Measurements from ENCODE around the gene PCGF5.
A peak's percentile ranks its signal among the peaks of the same experiment; 100 is the strongest.

Gene PCGF5

GRCh38 chr10:91200314-91201212 lies 19.9 kb upstream of the PCGF5 start:
- H3K27me3 Mint-ChIP-seq, result no peaks in the 10 kb centered on the region
- H3K4me1 Mint-ChIP-seq (ENCODE audit: low read depth), result peaks cover 84% of the 10 kb centered on the region
- peak overlapping the region; percentile 75 for H3K27ac Mint-ChIP-seq
- H3K4me3 Mint-ChIP-seq, result peak overlapping the region; percentile 62
- peaks cover 13% of the 10 kb centered on the region for H3K36me3 Mint-ChIP-seq
- no peaks in the 10 kb centered on the region for H3K9me3 Mint-ChIP-seq (ENCODE audit: low read depth)

DNA sequence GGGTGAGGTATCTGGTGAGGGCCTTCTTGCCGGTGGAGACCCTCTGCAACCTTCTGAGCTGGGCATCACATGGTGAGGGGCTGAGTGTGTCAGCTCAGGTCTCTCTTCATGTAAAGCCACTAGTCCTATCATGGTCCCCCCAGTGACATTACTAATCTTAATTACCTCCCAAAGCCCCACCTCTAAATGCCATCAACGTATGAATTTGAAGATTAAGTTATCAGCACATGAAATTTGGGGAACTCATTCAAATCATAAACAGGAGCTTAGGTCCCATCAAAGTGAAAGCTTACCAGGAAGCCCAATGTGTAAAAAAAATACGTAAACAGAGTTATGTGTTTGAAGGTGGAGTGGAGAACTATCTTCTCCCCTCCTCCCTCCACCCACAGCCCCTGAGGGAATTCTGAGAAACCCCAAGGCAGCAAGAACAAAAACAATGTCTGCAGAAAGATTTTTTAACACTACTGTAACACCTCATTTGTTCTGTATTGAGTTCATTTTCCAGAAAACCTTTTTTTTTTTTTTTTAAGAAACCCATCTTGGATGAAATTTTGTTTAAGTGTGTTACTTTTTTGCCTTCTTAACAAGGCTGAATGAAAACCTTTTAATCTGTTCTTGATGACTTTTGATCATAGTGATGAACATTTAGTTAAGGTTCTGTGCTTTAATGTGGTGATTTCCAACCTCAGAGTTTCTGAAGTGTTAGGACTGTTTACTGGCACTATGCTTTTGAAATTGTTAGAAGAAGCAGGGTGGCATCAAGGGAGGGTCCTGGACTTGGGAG lies 19.1 kb upstream of the PCGF5 start:
- peaks cover 86% of the 10 kb centered on the region for H3K4me1 Mint-ChIP-seq (ENCODE audit: low read depth)
- H3K9me3 Mint-ChIP-seq (ENCODE audit: low read depth), result no peaks in the 10 kb centered on the region
- H3K36me3 Mint-ChIP-seq, result peaks cover 11% of the 10 kb centered on the region
- H3K27me3 Mint-ChIP-seq, result no peaks in the 10 kb centered on the region
- peak overlapping the region; percentile 75 for H3K27ac Mint-ChIP-seq
- peak overlapping the region; percentile 62 for H3K4me3 Mint-ChIP-seq

GRCh38 chr10:91206427-91206826 lies 14.0 kb upstream of the PCGF5 start:
- H3K4me1 Mint-ChIP-seq (ENCODE audit: low read depth), result peaks cover 82% of the 10 kb centered on the region
- peak overlapping the region; percentile 54 for H3K4me3 Mint-ChIP-seq
- peaks cover 2% of the 10 kb centered on the region for H3K36me3 Mint-ChIP-seq
- H3K27ac Mint-ChIP-seq, result peak overlapping the region; percentile 1
- H3K27me3 Mint-ChIP-seq, result no peaks in the 10 kb centered on the region
- no peaks in the 10 kb centered on the region for H3K9me3 Mint-ChIP-seq (ENCODE audit: low read depth)

DNA sequence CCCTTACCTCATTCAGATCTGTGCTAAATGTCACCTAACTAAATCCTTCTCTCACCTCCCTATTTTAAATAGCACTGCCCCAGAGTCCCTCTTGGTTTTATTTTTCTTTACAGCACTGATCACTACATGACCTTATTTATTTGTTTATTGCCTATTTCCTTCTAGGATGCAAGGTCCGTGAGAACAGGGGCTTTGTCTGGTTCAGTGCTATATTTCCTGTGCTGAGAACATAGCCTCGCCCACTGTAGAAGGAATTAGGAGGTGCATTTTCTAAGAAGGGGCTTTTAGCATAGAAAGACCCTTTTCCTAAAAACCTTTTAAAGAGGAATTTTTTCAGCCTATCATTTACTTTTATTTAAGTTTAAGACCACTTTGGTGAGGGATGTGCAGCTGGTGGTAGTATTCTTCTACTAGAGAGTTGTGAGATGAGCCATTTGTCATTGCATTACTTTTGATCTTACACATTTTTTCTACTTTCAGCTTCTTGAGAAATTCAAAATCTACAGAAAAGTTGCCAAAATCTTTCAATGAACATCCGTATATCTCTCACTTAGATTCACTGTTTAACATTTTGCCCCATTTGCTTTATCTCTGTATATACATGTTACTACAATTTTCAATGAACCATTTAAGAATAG lies 13.5 kb upstream of the PCGF5 start:
- no peaks in the 10 kb centered on the region for H3K27me3 Mint-ChIP-seq
- H3K27ac Mint-ChIP-seq, result peak overlapping the region; percentile 7
- H3K9me3 Mint-ChIP-seq (ENCODE audit: low read depth), result no peaks in the 10 kb centered on the region
- peak overlapping the region; percentile 54 for H3K4me3 Mint-ChIP-seq
- H3K36me3 Mint-ChIP-seq, result peaks cover 2% of the 10 kb centered on the region
- peaks cover 82% of the 10 kb centered on the region for H3K4me1 Mint-ChIP-seq (ENCODE audit: low read depth)

DNA sequence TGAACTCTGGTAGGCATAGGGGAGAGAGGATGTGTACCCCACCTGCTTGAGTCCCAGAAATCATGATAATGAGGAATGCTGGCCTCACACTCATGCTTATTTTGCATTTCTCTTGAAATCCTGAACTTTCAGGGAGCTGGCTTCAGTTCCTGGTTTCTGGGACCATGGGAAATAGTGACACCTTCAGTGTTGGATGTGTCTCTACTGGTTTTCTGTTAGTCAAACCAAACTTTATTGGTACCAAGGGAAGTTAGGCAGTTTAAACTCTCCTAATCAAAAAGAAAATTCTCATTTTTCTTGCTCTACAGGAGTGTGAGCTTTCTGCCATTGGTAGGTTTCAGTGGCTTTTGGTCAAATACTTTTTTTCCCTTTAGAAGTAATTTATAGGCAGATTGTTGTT lies 11.8 kb upstream of the PCGF5 start:
- Mint-ChIP-seq H3K4me1 (ENCODE audit: low read depth) (peaks cover 73% of the 10 kb centered on the region), H3K27me3 (no peaks in the 10 kb centered on the region), H3K36me3 (peaks cover 2% of the 10 kb centered on the region), H3K4me3 (no peak overlapping the region), H3K27ac (no peak overlapping the region), H3K9me3 (ENCODE audit: low read depth) (no peaks in the 10 kb centered on the region)

DNA sequence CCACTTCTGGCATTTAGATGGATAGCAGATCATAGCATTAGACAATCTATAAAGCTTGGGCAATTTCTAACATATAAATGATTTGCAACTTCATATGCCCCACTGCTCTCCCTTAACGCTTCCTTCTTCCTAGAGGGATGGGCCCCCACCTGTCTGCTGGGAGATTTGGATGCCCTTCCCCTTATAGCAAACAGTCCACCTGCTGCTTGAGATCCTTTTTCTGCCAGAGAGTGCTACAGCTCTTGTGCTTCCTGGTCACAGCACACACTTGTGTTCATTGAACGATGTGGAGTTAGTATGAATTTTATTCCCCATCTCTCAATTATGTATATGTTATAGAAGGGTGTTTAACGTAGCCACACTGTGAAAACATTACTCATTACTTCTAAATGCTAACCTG lies 10.4 kb upstream of the PCGF5 start:
- H3K27me3 Mint-ChIP-seq, result no peaks in the 10 kb centered on the region
- H3K4me1 Mint-ChIP-seq (ENCODE audit: low read depth), result peaks cover 69% of the 10 kb centered on the region
- no peaks in the 10 kb centered on the region for H3K9me3 Mint-ChIP-seq (ENCODE audit: low read depth)
- peak overlapping the region; percentile 68 for H3K27ac Mint-ChIP-seq
- H3K4me3 Mint-ChIP-seq, result peak overlapping the region; percentile 47
- peaks cover 2% of the 10 kb centered on the region for H3K36me3 Mint-ChIP-seq

DNA sequence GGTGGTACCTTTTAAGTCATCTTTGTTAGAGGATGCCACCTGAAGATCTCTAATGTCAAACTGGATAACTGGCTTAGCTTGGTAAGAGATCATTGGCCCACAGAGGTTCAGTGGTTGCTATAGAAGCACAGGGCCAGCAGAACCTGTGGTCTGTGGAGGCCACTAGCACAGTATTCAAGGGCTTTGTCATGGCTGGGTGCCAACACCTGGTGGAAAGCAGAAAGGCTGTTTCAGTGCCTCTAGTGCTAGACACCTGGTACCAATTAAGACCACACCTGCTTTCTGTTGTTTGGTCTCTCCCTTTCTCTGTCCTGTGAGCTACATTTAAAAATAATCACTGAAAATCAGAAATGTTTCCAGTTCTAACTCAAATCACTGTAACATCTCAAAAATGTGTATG lies 10.0 kb upstream of the PCGF5 start:
- Mint-ChIP-seq H3K27me3 (no peaks in the 10 kb centered on the region), H3K9me3 (ENCODE audit: low read depth) (no peaks in the 10 kb centered on the region), H3K36me3 (peaks cover 2% of the 10 kb centered on the region), H3K4me3 (peak overlapping the region; percentile 47), H3K4me1 (ENCODE audit: low read depth) (peaks cover 65% of the 10 kb centered on the region), H3K27ac (no peak overlapping the region)

GRCh38 chr10:91211675-91212074 lies 8.8 kb upstream of the PCGF5 start:
- Mint-ChIP-seq H3K4me3 (no peak overlapping the region), H3K4me1 (ENCODE audit: low read depth) (peaks cover 64% of the 10 kb centered on the region), H3K27ac (no peak overlapping the region), H3K27me3 (no peaks in the 10 kb centered on the region), H3K9me3 (ENCODE audit: low read depth) (no peaks in the 10 kb centered on the region), H3K36me3 (peaks cover 2% of the 10 kb centered on the region)

DNA sequence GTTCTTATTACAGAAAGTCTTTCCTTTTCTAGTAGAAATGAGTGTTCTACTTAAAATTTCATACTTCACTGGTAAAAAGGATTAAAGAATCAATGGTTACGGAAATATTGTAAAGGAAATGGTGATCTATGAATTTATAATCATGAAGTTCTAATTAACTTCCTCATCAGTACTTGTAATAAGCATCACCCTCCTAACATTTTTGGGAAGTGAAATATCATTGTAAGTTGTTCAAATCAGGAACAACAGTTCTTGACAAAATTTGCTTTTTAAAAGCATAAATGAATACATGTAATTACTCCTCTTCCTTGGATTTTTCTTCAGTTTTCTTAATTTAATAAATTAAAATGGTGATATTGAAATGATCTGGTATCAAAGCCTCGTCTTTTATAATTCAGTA lies 5.6 kb upstream of the PCGF5 start:
- H3K4me1 Mint-ChIP-seq (ENCODE audit: low read depth), result peaks cover 47% of the 10 kb centered on the region
- no peak overlapping the region for H3K27ac Mint-ChIP-seq
- H3K36me3 Mint-ChIP-seq, result peaks cover 2% of the 10 kb centered on the region
- H3K27me3 Mint-ChIP-seq, result no peaks in the 10 kb centered on the region
- H3K4me3 Mint-ChIP-seq, result no peak overlapping the region
- no peaks in the 10 kb centered on the region for H3K9me3 Mint-ChIP-seq (ENCODE audit: low read depth)

DNA sequence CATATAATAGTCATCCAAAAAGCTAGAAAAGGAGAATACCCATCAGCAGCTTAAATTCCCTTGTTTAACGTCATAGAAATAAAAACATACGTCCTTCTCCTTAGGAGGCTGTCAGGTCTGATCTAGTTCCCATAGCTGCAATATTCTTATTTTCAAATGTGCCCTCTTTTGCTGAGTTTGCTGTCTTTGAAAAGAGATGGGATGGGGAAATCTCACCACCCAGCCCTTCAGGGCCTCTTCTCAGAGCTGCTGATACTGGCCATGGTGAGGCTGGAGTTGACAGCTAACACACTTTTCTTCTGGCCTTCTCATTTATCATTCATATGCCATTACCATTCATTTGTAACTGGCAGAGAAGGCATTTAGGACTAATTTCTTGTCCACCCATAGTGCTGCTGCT lies 5.1 kb upstream of the PCGF5 start:
- Mint-ChIP-seq H3K27me3 (no peaks in the 10 kb centered on the region), H3K27ac (no peak overlapping the region), H3K36me3 (peaks cover 2% of the 10 kb centered on the region), H3K9me3 (ENCODE audit: low read depth) (no peaks in the 10 kb centered on the region), H3K4me1 (ENCODE audit: low read depth) (peaks cover 46% of the 10 kb centered on the region), H3K4me3 (no peak overlapping the region)

- H3K4me3 Mint-ChIP-seq, result peak overlapping the region; percentile 87
These were observed 881 bp upstream of the PCGF5 start for GRCh38 chr10:91219371-91220193.

GRCh38 chr10:91220954-91221675 lies 652 bp downstream of the PCGF5 start:
- Mint-ChIP-seq H3K4me1 (ENCODE audit: low read depth) (peaks cover 57% of the 10 kb centered on the region), H3K4me3 (peak overlapping the region; percentile 92), H3K27ac (peak overlapping the region; percentile 80)

More at GRCh38 chr10:91219371-91220193, 881 bp upstream of the PCGF5 start:
- peak overlapping the region; percentile 55 for H3K27ac Mint-ChIP-seq
- no peaks in the 10 kb centered on the region for H3K9me3 Mint-ChIP-seq (ENCODE audit: low read depth)
- H3K27me3 Mint-ChIP-seq, result no peaks in the 10 kb centered on the region
- peaks cover 53% of the 10 kb centered on the region for H3K4me1 Mint-ChIP-seq (ENCODE audit: low read depth)
- H3K36me3 Mint-ChIP-seq, result peaks cover 5% of the 10 kb centered on the region

GRCh38 chr10:91226093-91226492 lies 5.6 kb downstream of the PCGF5 start:
- Mint-ChIP-seq H3K4me1 (ENCODE audit: low read depth) (peaks cover 69% of the 10 kb centered on the region), H3K27me3 (no peaks in the 10 kb centered on the region), H3K4me3 (peak overlapping the region; percentile 19), H3K27ac (no peak overlapping the region), H3K36me3 (peaks cover 14% of the 10 kb centered on the region), H3K9me3 (ENCODE audit: low read depth) (no peaks in the 10 kb centered on the region)

More at GRCh38 chr10:91220954-91221675, 652 bp downstream of the PCGF5 start:
- Mint-ChIP-seq H3K36me3 (peaks cover 5% of the 10 kb centered on the region), H3K9me3 (ENCODE audit: low read depth) (no peaks in the 10 kb centered on the region), H3K27me3 (no peaks in the 10 kb centered on the region)

GRCh38 chr10:91227576-91227975 lies 7.1 kb downstream of the PCGF5 start:
- H3K4me1 Mint-ChIP-seq (ENCODE audit: low read depth), result peaks cover 55% of the 10 kb centered on the region
- no peak overlapping the region for H3K4me3 Mint-ChIP-seq
- no peaks in the 10 kb centered on the region for H3K27me3 Mint-ChIP-seq
- H3K36me3 Mint-ChIP-seq, result peaks cover 14% of the 10 kb centered on the region
- no peaks in the 10 kb centered on the region for H3K9me3 Mint-ChIP-seq (ENCODE audit: low read depth)
- H3K27ac Mint-ChIP-seq, result no peak overlapping the region

All from activated naive CD8-positive, alpha-beta T cell (primary cell).